T follicular helper cell (primary cell): ENCODE data around the gene CTCF.
A peak's percentile ranks its signal among the peaks of the same experiment; 100 is the strongest.
"Not testable (repeated sequence)": the region's sequence is repeated elsewhere in the genome, so short reads cannot be mapped to it uniquely, and the experiment has no call there.

Experiments
- DNase-seq: peaks from one replicate; pipeline ENCODE4 v3.0.0-alpha.2; 2020; ENCODE audit warnings: low read depth

CTCF gene

DNA sequence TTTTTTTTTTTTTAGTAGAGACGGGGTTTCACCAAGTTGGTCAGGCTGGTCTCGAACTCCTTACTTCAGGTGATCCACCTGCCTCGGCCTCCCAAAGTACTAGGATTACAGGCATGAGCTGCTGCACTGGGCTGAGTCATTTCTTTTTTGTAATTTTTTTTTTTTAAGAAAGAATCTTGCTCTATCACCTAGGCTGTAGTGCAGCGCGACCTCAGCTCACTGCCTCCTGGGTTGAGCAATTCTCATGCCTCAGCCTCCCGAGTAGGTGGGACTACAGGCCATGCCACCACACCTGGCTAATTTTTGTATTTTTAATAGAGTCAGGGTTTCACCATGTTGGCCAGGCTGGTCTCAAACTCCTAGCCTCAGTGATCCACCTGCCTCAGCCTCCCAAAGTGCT is 28.3 kb upstream of the CTCF start:
- DNase-seq: not testable (repeated sequence)

DNA sequence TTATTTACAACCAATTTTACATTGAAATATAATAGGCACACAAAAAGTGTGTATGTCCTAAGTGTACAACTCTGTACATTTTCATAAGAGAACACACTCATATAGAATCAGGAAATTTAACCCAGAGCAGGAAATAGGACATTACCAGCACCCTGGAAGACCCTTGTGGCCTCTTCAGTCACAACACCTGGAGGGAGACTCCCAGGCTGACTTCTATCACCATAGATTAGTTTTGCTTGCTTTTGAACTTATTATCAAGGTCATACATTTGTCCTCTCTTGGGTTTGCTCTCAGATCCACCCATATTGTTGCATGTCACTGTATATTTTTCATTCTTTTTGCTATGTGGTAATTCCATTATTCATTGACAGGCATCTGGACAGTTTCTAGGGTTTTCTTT is 27.9 kb upstream of the CTCF start:
- no peak for DNase-seq

DNA sequence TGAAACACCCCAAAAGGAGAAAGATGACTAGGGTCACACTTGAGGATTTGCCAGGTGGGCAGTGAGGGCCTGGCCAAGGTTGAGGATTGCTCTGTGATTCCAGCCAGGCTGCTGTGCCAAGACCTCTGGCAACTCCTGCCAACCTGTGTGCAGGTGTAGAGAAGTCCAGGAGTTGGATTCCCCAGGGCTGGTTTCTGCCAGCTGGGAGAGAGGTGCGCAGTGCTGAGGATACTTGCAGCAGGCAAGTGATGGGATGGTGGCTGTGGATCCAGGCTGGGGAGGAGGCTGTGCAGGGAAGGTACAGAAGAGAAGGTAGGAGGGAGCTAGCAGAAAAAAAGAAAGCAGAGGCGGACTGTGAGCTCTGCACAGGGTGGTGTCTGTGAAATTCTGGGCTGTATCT is 27.1 kb upstream of the CTCF start:
- DNase-seq: no peak

DNA sequence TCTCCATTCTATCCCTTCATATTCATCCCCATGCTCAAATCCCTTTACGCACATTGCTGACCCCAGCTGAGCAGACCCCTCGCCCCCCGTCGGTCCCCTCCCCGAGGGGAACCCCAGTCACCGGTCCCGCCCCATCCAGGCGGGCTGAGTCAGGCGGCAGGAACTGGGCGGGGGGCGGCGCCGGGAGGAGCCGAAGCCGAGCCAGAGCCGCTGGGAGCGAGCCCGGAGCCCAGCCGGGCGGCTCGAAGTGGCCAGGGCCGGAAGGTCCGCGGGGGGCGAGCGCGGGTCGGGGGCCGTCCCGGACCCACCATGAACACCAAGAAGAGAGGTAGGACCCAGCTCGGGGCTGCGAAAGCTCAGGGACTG is 25.1 kb upstream of the CTCF start:
- DNase-seq: peak; percentile 48

DNA sequence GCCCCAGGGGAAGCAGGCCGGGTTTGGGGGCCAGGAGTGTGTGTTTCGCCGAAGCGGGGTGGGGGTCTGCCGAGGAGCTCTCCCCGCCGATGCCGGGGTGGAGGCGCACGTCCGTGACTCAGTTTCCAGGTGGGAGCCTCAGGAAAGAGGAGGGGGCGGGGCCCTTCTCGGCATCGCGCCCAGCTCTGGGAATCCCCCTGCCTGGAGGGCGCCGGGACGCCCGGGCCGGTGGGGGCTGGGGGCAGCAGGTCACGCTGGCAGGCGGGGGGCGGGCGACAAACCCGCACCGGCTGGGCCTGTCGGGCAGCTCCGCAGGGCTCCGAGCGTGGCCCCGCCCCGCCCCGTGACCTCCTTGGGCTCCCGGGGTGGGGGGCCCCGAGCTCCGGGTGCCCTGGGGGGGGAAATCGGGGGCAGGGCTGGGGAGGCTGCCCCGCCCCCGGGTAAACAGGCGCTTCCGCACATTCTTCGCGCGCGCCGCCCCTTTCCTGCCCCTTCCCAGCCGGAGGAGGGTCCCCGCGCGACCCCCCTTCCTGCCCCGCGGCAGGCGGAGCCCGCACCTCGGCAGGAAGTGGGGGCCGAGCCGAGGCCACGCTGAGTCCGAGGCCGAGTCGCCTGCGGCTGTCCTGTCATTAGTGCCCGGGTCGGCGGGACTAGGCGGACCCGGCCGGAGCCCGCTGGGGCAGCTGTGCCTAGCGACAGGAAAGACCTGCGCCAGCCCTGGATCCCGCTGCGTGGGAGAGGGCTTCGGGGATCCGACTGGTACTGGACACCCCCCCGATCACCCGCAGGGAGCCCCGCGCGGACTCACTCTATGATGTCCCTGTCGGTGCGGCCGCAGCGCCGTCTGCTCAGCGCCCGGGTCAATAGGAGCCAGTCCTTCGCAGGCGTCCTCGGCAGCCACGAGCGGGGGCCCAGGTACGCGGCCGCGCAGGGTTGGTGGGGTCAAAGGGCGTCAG is 24.4 kb upstream of the CTCF start:
- DNase-seq: peak; percentile 65

DNA sequence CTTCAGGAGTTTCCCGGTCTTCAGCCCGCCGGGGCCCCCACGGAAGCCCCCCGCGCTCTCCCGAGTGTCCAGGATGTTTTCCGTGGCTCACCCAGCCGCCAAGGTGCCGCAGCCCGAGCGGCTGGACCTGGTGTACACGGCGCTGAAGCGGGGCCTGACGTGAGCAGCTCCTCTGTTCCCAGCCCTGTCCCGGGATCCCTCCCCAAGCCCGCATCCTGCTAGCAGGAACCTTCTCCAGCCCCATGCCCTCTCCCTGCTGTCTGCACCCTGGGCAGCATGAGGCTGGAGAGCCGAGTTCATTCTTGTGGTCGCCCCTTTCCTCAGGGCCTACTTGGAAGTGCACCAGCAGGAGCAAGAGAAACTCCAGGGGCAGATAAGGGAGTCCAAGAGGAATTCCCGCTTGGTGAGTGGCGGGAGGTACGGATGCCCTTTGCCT is 23.6 kb upstream of the CTCF start:
- no peak for DNase-seq

DNA sequence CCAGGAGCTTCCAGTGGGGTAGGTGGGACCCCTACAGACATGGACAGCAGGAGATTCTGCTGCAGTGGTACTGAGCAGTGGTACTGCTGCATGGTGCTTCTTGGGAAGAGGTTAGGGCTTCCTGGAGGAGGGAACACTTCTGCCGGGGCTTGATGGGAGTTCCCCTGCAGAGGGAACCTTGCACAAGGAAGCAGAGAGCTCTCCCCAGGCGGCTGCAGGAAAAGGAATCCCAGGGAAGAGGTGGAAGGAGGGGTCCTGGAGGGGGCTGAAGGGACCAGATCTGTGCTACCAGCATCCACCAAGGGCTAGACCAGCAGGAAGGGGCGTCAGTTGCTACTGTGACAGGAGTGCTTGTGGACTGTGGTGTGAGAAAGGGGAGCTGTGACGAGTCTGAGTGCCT is 23.1 kb upstream of the CTCF start:
- DNase-seq: no peak

DNA sequence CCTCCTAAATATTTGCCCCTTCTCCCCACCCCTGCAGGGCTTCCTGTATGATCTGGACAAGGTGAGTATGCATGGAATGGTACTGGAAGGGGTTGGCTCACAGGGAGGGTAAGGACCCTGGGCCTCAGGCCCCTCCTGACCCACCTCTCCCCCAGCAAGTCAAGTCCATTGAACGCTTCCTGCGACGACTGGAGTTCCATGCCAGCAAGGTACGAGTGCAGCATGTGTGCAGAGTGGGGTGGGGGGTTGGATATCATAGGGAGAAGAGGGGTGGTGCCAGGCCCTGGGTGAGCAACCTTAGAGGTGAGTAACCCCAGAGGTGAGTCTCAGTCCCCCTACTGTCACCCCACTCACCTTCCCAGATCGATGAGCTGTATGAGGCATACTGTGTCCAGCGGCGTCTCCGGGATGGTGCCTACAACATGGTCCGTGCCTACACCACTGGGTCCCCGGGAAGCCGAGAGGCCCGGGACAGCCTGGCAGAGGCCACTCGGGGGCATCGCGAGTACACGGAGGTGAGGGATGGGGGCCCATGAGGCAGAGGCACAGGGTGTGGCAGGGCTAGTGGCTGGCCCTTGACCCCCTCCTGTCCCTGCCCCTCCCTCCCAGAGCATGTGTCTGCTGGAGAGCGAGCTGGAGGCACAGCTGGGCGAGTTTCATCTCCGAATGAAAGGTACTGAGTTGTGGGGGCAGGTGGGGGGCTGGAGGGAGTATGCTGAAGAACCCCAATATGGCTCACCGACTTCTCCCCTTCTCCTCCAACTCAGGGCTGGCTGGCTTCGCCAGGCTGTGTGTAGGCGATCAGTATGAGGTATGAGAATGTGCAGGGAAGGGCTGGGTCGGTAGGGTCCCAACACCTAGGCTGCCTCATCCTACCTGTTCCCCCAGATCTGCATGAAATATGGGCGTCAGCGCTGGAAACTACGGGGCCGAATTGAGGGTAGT is 22.4 kb upstream of the CTCF start:
- no peak for DNase-seq

DNA sequence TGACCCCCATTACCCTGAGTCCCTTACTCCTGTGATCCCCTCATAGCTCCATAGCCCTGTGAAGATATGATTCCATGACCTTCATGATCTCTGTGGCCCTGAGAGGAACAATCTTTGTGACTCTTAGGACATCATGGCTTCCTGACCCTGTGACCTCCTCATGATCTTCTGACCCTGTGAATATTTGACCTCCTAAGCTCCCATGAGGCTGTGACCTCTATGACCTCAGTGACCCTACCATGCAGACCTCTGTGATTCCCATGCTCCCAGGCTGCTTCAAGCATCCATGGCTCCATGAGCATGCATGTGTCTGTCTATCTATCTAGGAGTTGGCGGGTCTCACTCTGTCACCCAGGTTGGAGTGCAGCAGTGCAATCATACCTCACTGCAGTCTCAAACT is 21.6 kb upstream of the CTCF start:
- no peak for DNase-seq

DNA sequence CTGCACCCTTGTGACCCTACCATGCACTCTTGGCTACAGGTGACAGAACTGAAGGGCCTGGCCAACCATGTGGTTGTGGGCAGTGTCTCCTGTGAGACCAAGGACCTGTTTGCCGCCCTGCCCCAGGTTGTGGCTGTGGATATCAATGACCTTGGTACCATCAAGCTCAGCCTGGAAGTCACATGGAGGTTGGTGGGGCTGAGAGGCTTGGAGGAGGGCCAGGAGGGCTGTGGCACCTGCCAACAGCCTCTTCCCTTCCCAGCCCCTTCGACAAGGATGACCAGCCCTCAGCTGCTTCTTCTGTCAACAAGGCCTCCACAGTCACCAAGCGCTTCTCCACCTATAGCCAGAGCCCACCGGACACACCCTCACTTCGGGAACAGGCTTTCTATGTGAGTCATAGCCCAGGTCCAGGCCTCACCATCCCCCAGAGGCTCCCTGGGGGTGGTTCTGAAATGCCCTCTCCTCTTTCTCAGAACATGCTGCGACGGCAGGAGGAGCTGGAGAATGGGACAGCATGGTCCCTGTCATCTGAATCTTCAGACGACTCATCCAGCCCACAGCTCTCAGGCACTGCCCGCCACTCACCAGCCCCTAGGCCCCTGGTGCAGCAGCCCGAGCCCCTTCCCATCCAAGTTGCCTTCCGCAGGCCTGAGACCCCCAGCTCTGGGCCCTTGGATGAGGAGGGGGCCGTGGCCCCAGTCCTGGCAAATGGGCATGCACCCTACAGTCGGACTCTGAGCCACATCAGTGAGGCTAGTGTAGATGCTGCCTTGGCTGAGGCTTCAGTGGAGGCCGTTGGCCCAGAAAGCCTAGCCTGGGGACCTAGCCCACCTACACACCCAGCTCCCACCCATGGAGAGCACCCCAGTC is 20.7 kb upstream of the CTCF start:
- no peak for DNase-seq

DNA sequence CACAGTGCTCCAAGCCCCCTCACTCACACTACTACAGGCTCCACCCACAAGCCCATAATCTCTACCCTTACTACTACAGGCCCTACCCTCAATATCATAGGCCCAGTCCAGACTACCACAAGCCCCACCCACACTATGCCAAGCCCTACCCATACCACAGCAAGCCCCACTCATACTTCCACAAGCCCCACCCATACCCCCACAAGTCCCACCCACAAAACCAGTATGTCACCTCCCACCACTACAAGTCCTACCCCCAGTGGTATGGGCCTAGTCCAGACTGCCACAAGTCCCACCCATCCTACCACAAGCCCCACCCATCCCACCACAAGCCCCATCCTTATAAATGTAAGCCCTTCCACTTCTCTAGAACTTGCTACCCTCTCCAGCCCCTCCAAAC is 19.9 kb upstream of the CTCF start:
- peak; percentile 67 for DNase-seq

DNA sequence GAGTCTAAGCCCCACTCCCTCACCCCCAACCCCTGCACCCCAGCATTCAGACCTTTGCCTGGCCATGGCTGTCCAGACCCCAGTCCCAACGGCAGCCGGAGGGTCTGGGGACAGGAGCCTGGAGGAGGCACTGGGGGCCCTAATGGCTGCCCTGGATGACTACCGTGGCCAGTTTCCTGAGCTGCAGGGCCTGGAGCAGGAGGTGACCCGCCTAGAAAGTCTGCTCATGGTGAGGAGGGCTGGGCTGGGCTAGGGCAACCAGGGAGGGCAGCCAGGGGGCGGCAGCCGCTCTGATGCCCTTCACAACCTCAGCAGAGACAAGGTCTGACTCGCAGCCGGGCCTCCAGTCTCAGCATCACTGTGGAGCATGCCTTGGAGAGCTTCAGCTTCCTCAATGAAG is 19.3 kb upstream of the CTCF start:
- DNase-seq: no peak

DNA sequence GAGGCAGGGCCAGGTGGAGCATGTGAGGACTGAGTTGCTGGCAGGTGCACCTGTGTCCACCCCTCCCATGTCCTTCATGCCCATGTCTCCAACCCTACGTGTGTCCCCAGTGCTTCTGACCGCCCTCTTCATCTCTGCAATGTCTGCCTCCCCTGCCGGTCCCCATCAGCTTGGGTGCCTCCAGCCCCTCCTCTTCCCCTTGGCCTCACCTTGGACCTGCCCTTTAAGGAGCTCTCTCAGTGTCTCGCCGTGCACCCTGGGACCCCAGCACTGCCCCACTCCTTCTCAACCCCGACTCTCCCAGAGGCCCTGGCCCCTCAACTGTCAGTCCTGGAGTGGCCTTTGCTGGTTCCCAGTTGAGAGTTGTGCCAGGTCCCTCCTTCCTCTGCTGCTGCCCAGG is 18.7 kb upstream of the CTCF start:
- no peak for DNase-seq

DNA sequence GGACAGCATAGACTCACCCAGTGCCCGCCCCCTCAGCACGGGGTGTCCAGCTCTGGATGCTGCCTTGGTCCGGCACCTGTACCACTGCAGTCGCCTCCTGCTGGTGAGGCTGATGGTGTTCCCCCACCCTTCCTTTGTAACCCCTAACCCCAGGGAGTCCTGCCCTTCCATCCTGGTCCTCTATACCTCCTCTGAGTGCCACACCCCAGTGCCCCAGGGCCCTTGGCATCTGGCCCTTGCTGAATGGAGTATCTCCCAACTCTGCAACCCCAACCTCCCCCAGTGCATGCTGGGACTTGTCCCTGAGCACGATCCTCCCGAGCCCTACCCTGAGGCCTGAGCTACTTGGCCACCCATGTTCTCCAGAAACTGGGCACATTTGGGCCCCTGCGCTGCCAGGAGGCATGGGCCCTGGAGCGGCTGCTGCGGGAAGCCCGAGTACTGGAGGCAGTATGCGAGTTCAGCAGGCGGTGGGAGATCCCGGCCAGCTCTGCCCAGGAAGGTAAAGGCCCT is 17.9 kb upstream of the CTCF start:
- DNase-seq: no peak

DNA sequence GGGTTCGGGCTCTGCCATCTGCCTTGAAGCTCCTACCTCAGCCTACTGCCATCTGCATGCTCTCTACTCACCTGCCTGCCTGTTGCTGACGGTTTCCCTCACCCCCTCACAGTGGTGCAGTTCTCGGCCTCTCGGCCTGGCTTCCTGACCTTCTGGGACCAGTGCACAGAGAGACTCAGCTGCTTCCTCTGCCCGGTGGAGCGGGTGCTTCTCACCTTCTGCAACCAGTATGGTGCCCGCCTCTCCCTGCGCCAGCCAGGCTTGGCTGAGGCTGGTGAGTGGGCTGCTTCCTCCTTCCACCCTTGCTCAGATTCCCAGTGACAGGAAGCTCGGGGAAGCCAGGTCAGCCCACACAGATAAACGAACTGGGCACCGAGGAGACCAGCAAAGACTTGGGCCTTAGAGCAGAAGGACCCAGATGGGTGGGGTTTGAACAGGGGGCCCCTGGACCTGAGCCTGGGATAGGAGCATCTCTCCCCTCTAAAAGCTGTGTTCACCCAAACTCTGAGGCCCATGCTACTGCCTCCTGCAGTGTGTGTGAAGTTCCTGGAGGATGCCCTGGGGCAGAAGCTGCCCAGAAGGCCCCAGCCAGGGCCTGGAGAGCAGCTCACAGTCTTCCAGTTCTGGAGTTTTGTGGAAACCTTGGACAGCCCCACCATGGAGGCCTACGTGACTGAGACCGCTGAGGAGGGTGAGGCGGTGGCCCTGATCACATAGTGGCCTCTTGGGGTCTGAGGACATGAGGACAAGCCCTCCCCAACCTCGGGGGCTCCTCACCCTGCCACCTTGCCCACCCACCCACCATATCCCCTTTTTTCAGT is 17.3 kb upstream of the CTCF start:
- no peak for DNase-seq

DNA sequence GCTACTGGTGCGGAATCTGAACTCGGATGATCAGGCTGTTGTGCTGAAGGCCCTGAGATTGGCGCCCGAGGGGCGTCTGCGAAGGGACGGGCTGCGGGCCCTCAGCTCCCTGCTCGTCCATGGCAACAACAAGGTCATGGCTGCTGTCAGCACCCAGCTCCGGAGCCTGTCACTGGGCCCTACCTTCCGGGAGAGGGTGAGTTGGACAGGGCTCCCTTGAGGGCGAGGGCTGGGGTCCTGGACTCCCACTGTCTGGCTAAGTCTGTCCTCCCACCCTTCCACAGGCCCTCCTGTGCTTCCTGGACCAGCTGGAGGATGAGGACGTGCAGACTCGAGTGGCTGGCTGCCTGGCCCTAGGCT is 16.7 kb upstream of the CTCF start:
- no peak for DNase-seq

DNA sequence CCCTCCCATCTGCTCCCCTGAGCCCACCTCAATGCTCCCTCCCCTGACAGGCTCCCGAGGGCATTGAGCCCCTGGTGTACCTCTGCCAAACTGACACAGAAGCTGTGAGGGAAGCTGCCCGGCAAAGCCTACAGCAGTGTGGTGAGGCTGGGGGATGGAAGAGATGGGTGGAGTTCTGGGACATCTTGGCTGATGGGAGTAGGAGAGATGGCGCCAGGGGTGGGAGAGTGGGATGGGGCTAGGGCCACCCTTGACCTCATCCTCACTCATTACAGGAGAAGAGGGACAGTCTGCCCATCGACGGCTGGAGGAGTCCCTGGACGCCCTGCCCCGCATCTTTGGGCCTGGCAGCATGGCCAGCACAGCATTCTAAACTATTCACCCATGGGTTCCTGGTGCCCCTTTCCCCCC is 16.2 kb upstream of the CTCF start:
- DNase-seq: no peak

DNA sequence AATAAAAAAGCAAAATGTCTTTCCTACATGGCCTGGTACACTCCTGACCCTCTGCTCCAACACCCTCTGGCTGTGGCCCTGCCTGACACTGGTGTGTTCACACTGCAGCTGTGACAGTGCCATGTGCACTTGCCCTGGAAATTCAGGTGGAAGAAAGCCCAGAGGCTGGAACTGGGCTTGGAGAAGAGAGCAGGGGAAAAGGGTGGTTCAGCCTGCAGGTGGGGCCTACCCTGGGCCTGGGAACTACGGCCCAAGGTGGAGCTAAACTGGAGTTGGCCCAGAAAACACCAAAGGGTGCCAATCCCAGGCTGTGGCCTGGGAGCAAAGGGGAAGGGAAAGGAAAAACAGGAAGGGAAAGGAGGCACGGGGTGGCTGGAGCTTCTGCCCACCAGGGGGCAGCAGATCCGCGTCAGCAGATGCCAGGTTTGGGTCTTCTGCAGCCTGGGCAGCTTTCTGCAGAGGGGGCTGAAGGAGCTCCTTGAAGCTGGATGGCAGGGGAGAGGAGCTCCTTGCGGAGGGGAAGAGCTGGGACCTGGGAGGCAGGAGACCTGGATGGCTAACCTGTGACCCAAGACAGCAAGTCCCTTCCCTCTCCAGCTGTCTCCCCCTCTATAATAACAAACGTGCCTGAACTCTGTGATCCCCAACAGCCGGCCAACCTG is 15.4 kb upstream of the CTCF start:
- DNase-seq: peak; percentile 60

DNA sequence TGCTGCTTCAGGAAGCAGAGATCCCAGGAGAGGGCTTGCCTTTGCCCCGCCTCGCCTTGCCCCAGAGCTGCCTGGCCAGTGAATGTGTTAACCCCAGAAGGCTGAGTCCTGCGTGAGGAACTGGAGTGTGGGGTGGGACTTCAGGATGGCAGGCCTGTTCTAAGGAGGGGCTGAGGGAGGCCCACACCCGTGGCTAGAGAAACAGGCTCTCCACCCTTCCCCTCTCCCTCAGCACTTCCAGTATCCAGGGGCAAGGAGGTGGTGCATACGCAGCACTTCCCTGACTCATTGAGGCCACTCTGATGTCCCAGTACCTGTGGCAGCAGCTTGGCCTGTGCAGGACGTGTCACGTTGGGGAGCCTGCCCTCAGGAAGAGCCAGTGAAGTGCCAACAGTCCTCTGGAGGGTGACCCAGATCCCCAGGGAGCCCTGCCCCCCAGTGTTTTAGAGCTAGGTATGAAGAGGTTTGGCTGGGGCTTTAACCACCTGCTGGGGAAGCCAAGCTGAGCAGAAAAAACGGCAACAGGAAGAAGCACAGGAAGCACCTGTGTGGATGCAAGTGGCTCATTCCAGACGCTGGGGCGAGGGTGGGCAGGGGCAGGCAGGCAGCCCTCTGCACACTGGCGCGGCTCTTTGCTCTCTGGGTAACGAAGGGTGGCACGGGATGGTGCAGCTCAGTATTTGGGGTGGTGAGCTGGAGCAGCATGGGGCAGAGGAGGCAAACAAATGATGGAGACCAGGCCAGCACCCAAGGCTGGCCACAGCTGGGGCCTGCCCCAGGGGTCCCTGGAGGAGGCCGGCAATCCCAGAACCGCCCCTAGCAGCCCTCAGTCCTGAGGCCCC is 14.7 kb upstream of the CTCF start:
- DNase-seq: peak; percentile 55
